Activated CD8-positive, alpha-beta T cell treated with anti-CD3 and anti-CD28 coated beads for 36 hours (primary cell): ENCODE data around the gene EGFR. TPM values are rescaled to one million over a fixed set of nuclear protein-coding genes. Genes with fewer than 3 reads are reported as not detected.
A peak's percentile ranks its signal among the peaks of the same experiment; 100 is the strongest.

Experiments used
- ATAC-seq: fragments of 200-7000 bp; cut with Tn5 transposase; one replicate; pipeline ENCODE4 v1.10.0; 2021; ENCODE audit warnings: mild to moderate bottlenecking, moderate library complexity
- CTCF ChIA-PET: fragments of 350-600 bp; sonication (Branson Sonifier 250); formaldehyde crosslinking; loops from one replicate; lab custom pipeline; 2021; ENCODE audit warnings: antibody characterized with exemption; lab: Charles Lee
- POLR2A ChIA-PET: fragments of 350-600 bp; sonication (Branson Sonifier 250); formaldehyde crosslinking; loops from one replicate; lab custom pipeline; 2021; ENCODE audit warnings: antibody characterized with exemption; lab: Charles Lee
- DNase-seq: peaks from one replicate; pipeline ENCODE4 v3.0.0-alpha.2; 2020
- H3K27ac Mint-ChIP-seq: one replicate; pipeline ENCODE4 v1.8.0; 2021; ENCODE audit warnings: mild to moderate bottlenecking, mixed read lengths
- H3K27me3 Mint-ChIP-seq: one replicate; pipeline ENCODE4 v1.8.0; 2021; ENCODE audit warnings: mixed read lengths
- H3K36me3 Mint-ChIP-seq: one replicate; pipeline ENCODE4 v1.8.0; 2021; ENCODE audit warnings: low read depth, mixed read lengths
- H3K4me1 Mint-ChIP-seq: one replicate; pipeline ENCODE4 v1.8.0; 2021; ENCODE audit warnings: low read depth, mixed read lengths
- H3K4me3 Mint-ChIP-seq: one replicate; pipeline ENCODE4 v1.8.0; 2021; ENCODE audit warnings: mild to moderate bottlenecking, moderate library complexity, mixed read lengths
- H3K9me3 Mint-ChIP-seq: one replicate; pipeline ENCODE4 v1.8.0; 2021; ENCODE audit warnings: mixed read lengths
- intact Hi-C: fragments of 100-400 bp; cut with micrococcal nuclease; formaldehyde crosslinking; loops from one replicate; pipeline ENCODE4 v1.10.0; 2022
- total RNA-seq, 2 experiments: library from RNA; stranded (reverse); gene quantifications; one replicate each; pipeline ENCODE4 v1.2.3, GENCODE V29; 2021
- TF ChIP-seq, protein P1 (sequence below): fragments of 200-600 bp; IDR thresholded peaks from one replicate; pipeline ENCODE4 v1.8.0; 2022; ENCODE audit warnings: antibody characterized with exemption, mild to moderate bottlenecking

EGFR gene
- total RNA-seq, 2 experiments from 2014 or later: not detected

DNA sequence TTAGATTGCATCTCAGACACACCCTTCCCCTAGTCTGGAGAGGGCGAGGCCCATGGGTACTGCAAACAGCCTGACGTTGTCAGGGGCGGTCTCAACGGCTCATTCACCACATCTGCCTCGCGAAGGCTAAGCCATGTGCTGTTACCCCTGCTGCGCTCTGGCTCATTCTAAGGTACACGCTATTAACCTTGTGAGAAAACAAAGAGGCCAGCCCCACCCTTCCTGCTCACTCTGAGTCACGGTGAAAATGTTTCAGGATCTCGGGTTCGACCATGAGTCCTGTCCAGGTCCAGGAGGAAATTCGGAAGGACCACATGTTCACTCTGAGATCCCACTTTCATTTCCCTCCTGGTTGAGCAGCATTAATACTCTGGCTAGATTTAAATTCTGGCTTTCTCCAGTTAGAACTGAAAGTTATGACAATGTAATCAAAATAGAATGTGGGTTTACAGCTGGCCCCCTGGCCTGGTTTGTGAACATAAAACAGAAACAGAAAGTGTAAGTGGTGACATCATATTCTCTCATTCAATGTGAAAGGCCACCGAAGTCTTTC lies 55.2 kb downstream of the EGFR start:
- Mint-ChIP-seq H3K4me1 (peaks cover 17% of the 10 kb centered on the region), H3K27ac (peak overlapping the region; percentile 21), H3K27me3 (peaks cover 8% of the 10 kb centered on the region), H3K4me3 (no peak overlapping the region), H3K9me3 (no peaks in the 10 kb centered on the region), H3K36me3 (no peaks in the 10 kb centered on the region)
- intact Hi-C loops: no loop called here
- ATAC-seq (peak; percentile 85), DNase-seq (peak; percentile 48)
- TF ChIP-seq, protein P1, sequence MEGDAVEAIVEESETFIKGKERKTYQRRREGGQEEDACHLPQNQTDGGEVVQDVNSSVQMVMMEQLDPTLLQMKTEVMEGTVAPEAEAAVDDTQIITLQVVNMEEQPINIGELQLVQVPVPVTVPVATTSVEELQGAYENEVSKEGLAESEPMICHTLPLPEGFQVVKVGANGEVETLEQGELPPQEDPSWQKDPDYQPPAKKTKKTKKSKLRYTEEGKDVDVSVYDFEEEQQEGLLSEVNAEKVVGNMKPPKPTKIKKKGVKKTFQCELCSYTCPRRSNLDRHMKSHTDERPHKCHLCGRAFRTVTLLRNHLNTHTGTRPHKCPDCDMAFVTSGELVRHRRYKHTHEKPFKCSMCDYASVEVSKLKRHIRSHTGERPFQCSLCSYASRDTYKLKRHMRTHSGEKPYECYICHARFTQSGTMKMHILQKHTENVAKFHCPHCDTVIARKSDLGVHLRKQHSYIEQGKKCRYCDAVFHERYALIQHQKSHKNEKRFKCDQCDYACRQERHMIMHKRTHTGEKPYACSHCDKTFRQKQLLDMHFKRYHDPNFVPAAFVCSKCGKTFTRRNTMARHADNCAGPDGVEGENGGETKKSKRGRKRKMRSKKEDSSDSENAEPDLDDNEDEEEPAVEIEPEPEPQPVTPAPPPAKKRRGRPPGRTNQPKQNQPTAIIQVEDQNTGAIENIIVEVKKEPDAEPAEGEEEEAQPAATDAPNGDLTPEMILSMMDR: no peak
- POLR2A ChIA-PET: no interaction called here
- CTCF ChIA-PET: no interaction called here

DNA sequence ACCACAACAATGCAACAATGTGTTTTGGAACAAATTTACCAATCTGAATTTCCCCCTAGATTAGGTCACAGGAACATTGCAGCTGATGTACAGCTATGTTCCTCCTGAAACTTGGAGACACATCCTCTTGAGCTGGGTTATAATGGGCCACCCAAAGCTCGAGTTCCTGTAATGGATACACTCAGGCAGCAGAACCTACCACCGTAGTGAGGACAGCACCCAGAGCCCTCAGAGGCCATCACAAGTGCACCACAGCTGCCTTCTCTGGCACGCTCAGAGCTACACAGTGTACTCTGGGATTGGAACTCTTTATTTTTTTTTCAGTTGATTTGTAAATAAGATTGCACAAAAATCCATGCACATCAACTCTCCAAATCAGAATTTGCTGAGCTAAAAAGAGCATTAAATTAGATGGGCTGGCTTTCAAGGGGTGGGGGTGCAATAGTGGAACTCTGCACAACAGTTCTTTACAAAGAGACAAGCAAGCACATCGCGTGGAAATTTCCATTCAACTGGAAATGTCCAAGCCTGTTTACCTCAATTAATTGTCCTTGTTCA lies 56.7 kb downstream of the EGFR start:
- TF ChIP-seq, protein P1: no peak
- H3K4me1 Mint-ChIP-seq: peaks cover 17% of the 10 kb centered on the region
- peaks cover 6% of the 10 kb centered on the region for H3K27me3 Mint-ChIP-seq
- H3K4me3 Mint-ChIP-seq: no peak overlapping the region
- no peak for DNase-seq
- ChIA-PET POLR2A (no interaction called here), CTCF (interaction anchor here (1.1 to 1.5 kb wide), 2 partner anchors 11 to 180 kb away, joined by 3 to 5 read pairs; no protein-coding TSS in a partner anchor)
- intact Hi-C loops: no loop called here
- no peak for ATAC-seq
- no peak overlapping the region for H3K27ac Mint-ChIP-seq
- H3K9me3 Mint-ChIP-seq: no peaks in the 10 kb centered on the region
- H3K36me3 Mint-ChIP-seq: no peaks in the 10 kb centered on the region

DNA sequence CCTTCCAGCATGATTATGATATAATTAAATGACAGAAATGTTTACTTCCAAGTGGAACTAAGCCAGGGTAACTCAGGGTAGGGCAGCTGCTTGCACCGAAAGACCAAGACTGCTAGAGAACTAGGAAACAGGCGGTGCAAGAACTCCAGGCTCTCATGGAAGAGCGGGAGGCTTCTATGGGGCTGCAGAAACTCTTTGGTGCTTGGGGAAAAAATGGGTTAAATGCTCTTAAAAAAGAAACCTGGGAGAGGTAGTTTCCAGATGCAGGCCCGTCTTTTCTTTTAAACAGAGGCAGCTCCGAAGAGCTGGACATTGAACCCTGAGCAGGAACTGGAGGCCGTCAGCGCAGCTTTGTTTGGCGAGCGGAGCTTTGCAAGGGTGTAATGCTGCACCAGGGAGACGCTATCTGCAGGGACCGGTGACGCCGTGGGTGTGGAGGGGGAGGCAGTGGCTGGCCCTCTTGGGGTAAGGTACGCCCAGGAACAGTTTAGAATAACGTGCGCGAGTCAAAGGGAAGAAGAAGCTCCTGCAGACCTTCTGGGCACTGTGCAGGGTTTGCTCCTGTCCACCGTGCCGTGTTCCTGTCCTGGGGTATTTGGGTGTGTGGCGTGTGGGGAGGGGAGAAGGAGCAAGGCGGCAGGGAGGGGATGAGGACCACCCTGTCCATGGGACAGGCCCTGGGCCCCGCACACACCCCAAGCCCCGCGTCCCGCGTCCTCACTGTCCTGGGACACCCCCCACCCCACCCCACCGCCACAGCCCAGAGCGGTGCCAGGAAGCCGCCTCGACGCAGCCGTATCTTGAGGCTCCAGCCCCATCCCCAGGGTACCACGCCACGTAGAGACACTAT lies 59.0 kb downstream of the EGFR start:
- ChIA-PET POLR2A (no interaction called here), CTCF (no interaction called here)
- TF ChIP-seq, protein P1: no peak
- intact Hi-C loops: no loop called here
- Mint-ChIP-seq H3K4me1 (peaks cover 17% of the 10 kb centered on the region), H3K4me3 (no peak overlapping the region), H3K36me3 (no peaks in the 10 kb centered on the region), H3K9me3 (no peaks in the 10 kb centered on the region), H3K27me3 (peaks cover 4% of the 10 kb centered on the region), H3K27ac (no peak overlapping the region)
- no peak for ATAC-seq
- no peak for DNase-seq

DNA sequence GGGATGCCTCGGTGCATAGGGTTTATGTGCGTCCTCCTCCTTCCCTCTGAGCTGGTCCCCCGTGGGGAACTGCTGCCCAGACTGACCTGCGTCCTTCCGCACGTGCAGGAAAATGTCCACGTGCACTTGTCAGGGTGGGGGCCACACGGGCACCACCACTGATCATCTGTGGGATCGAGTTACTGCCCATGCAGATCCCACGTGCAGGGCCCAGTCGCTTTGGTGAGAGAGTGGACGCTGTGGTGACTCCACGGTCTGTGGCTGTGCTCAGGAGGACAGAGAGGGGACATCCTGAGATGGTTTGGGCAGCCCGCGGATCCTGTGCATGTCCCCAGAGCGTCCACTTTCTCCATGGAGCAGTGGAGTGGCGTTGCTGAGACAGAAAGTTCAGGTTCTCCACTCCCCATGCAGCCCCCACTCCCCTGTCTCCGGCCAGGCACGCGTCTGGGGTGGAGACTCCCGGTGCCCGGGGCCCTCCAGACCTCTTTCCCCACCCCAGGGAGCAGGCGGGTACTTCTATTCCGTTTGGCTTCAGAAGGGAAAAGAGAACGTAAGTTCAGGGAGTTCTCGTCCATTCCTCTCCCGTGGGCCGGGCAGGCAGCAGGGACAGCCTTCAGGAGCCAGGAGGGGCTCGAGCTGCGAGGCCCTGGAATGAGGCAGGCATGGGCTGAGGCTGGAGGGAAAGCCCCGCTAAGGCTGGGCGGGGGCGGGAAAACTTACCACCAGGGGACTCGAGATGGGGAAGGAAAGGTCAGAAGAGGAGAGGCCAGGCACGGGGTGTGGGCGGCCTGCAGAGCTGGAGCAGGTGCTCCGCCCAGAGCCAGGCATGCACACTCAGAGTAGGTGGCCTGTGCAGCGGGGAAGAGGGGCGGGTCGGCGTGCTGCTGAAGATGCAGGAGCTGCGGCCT lies 59.9 kb downstream of the EGFR start:
- intact Hi-C loops: no loop called here
- DNase-seq: peak; percentile 17
- Mint-ChIP-seq H3K4me3 (no peak overlapping the region), H3K27ac (no peak overlapping the region), H3K9me3 (no peaks in the 10 kb centered on the region), H3K4me1 (peaks cover 11% of the 10 kb centered on the region), H3K36me3 (no peaks in the 10 kb centered on the region), H3K27me3 (peaks cover 5% of the 10 kb centered on the region)
- ChIA-PET POLR2A (no interaction called here), CTCF (no interaction called here)
- TF ChIP-seq, protein P1: no peak
- ATAC-seq: no peak
